ENCODE data around the gene EPSTI1. TPM values are rescaled to one million over a fixed set of nuclear protein-coding genes. Genes with fewer than 3 reads are reported as not detected.

EPSTI1 gene
- total RNA-seq, 1 donor from 2014 or later = 24.7 TPM

DNA sequence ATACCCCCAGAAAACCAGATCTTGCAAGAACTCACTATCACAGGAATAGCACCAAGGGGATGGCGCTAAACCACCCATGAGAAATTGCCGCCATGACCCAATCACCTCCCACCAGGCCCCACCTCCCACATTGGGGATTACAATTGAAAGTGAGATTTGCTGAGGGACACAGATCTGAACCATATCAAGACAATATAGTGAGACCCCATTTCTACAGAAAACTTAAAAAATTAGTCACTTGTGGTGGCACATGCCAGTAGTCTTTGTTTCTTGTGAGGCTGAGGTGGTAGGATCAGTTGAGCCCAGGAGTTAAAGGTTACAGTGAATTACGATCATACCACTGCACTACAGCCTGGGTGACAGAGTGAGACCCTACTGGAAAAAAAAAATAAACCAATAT lies 41.0 kb upstream of the EPSTI1 start:
- peaks cover 8% of the 10 kb centered on the region for H3K4me1 ChIP-seq
- intact Hi-C loops (cut with DNase I) = no loop called here
- H3K9me3 ChIP-seq = no peaks in the 10 kb centered on the region
- H3K4me3 ChIP-seq = no peak overlapping the region
- ATAC-seq (no peak), DNase-seq (no peak)
- no peaks in the 10 kb centered on the region for H3K27me3 ChIP-seq
- TF ChIP-seq CTCF (IDR thresholded peaks at IDR 0.05) = no peak
- no peak overlapping the region for H3K27ac ChIP-seq
- peaks cover 4% of the 10 kb centered on the region for H3K36me3 ChIP-seq

DNA sequence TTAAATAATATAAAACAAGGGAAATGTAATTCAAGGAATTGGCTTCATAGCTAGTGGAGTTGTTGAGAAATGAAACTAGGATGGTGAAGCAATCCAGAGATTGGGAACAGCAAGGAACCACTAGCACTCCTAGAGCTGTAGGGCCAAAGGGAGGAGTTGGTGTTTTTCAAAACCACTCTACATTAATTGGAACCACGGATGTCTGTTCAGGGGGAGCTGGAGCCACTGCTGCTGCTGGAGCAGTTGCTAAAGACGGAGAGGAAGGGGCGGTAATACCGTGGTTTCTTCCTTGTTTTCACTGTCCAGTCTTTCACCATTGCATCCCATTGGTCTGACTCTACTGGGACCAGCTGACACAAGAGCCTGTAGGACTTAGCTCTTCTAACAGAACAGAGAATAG lies 39.8 kb upstream of the EPSTI1 start:
- Histone ChIP-seq H3K27ac (no peak overlapping the region), H3K36me3 (peaks cover 8% of the 10 kb centered on the region), H3K27me3 (no peaks in the 10 kb centered on the region), H3K4me3 (no peak overlapping the region), H3K9me3 (no peaks in the 10 kb centered on the region), H3K4me1 (peaks cover 6% of the 10 kb centered on the region)
- peak; percentile 67 for ATAC-seq
- intact Hi-C loops (cut with DNase I) = no loop called here
- TF ChIP-seq CTCF (IDR thresholded peaks at IDR 0.05) = no peak
- no peak for DNase-seq

DNA sequence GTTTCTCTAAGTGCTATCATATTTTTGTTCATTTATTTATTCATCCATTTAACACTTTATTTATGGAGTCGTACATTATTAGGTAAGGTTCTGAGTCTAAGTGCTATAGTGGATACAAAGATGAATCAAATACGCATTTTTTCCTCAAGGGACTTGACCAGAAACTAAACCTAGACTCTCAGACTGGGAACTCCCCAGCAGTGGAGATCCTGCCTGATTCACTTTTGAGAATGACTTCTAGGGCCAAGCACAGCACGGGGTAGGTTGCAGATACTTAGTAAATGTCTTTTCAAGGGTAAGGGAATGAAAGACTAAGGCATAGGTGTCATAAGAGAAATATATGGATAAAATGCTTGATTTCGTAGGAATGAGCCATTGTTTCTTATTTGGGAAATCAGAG lies 38.5 kb upstream of the EPSTI1 start:
- H3K27me3 ChIP-seq = no peaks in the 10 kb centered on the region
- no peak for ATAC-seq
- peaks cover 8% of the 10 kb centered on the region for H3K36me3 ChIP-seq
- H3K4me1 ChIP-seq = peaks cover 11% of the 10 kb centered on the region
- DNase-seq = no peak
- H3K4me3 ChIP-seq = no peak overlapping the region
- no peaks in the 10 kb centered on the region for H3K9me3 ChIP-seq
- no peak for TF ChIP-seq CTCF (IDR thresholded peaks at IDR 0.05)
- no peak overlapping the region for H3K27ac ChIP-seq
- intact Hi-C loops (cut with DNase I) = no loop called here

GRCh38 chr13:43026262-43026661 lies 34.2 kb upstream of the EPSTI1 start:
- ATAC-seq = no peak
- Histone ChIP-seq H3K36me3 (peaks cover 8% of the 10 kb centered on the region), H3K4me1 (peaks cover 24% of the 10 kb centered on the region), H3K27me3 (no peaks in the 10 kb centered on the region), H3K9me3 (no peaks in the 10 kb centered on the region), H3K27ac (no peak overlapping the region), H3K4me3 (no peak overlapping the region)
- intact Hi-C loops (cut with DNase I) = no loop called here
- no peak for TF ChIP-seq CTCF (IDR thresholded peaks at IDR 0.05)
- no peak for DNase-seq

DNA sequence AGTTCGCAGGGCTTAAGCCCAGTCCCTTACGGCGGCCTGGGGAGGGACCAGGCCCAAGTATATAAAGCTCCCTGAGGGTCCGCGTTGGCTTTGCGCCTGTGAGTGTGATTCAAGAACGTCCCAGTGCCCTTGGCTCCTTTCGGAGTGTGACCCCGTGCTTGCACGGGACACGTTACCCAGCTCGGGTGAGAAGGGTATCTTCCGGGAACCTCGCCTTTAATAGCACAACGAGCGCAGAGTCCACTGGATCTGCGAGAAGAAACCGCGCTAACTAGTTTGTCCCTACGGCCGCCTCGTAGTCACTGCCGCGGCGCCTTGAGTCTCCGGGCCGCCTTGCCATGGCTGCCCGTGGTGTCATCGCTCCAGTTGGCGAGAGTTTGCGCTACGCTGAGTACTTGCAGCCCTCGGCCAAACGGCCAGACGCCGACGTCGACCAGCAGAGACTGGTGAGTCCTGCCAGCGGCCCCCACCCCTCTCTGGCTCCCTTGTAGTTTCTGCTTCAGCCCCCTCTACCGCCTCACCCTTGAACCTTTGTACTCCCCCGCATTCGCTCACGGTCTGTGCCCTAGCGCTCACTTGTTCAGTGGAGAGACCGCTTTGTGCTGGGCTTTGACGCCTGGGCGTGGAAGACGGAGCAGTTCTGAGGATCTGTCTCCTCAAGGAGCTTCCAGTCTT lies 31.4 kb upstream of the EPSTI1 start, which contains the start of gene DNAJC15:
TSS of gene DNAJC15 (plus strand) at position 298 of the 675 bp plus-strand sequence. CDS start at position 339, 41 bp downstream.
- intact Hi-C loops (cut with DNase I) = no loop called here

More for the DNA sequence above, 31.4 kb upstream of the EPSTI1 start, which contains the start of gene DNAJC15:
- H3K27me3 ChIP-seq = no peaks in the 10 kb centered on the region
- H3K9me3 ChIP-seq = no peaks in the 10 kb centered on the region
- H3K27ac ChIP-seq = peak within 1 kb of the TSS; percentile 92
- H3K4me1 ChIP-seq = peaks cover 24% of the 10 kb centered on the region
- peak; percentile 27 for TF ChIP-seq CTCF (IDR thresholded peaks at IDR 0.05)
- DNase-seq = peak; percentile 93
- peaks cover 7% of the 10 kb centered on the region for H3K36me3 ChIP-seq
- H3K4me3 ChIP-seq = peak within 1 kb of the TSS; percentile 81
- ATAC-seq = peak; percentile 98
